ENCODE data around the gene TCF7L1.

The TCF7L1 gene

GRCh38 chr2:85239102-85239501, 105.9 kb downstream of the TCF7L1 start:
- Histone ChIP-seq H3K9me3 (replicated peaks; ENCODE audit: insufficient read depth, low read length) (no peaks in the 10 kb centered on the region), H4K20me1 (ENCODE audit: insufficient read depth, low read length) (no peaks in the 10 kb centered on the region), H3K4me2 (ENCODE audit: low read depth, low read length) (no peak overlapping the region), H3K9me2 (replicated peaks; ENCODE audit: insufficient read depth, low read length) (no peaks in the 10 kb centered on the region), H3K36me3 (replicated peaks; ENCODE audit: insufficient read depth, low read length) (no peaks in the 10 kb centered on the region), H3K27me3 (replicated peaks; ENCODE audit: insufficient read depth, low read length) (no peaks in the 10 kb centered on the region), H3K4me1 (ENCODE audit: low read length) (no peaks in the 10 kb centered on the region), H3F3A (ENCODE audit: insufficient read depth, low read length) (no peaks in the 10 kb centered on the region), H3K79me2 (ENCODE audit: low read length) (no peaks in the 10 kb centered on the region), H3K9ac (ENCODE audit: low read length) (no peak overlapping the region), H3K4me3 (ENCODE audit: low read length) (no peak overlapping the region), H2AFZ (ENCODE audit: low read length) (no peak overlapping the region), H3K27ac (ENCODE audit: low read length) (no peak overlapping the region)
- DNase-seq: no peak
- TF ChIP-seq EZH2phosphoT487 (IDR thresholded peaks at IDR 0.05; ENCODE audit: low read length) (no peak), EZH2 (optimal IDR thresholded peaks at IDR 0.05; ENCODE audit: low read depth, low read length) (no peak)

GRCh38 chr2:85240055-85240454, 106.9 kb downstream of the TCF7L1 start:
- Histone ChIP-seq H3K9me2 (replicated peaks; ENCODE audit: insufficient read depth, low read length) (no peaks in the 10 kb centered on the region), H2AFZ (ENCODE audit: low read length) (no peak overlapping the region), H3K36me3 (replicated peaks; ENCODE audit: insufficient read depth, low read length) (no peaks in the 10 kb centered on the region), H3K4me1 (ENCODE audit: low read length) (no peaks in the 10 kb centered on the region), H3K27me3 (replicated peaks; ENCODE audit: insufficient read depth, low read length) (no peaks in the 10 kb centered on the region), H3K4me2 (ENCODE audit: low read depth, low read length) (no peak overlapping the region), H3K4me3 (ENCODE audit: low read length) (no peak overlapping the region), H3K27ac (ENCODE audit: low read length) (no peak overlapping the region), H3K79me2 (ENCODE audit: low read length) (no peaks in the 10 kb centered on the region), H3F3A (ENCODE audit: insufficient read depth, low read length) (no peaks in the 10 kb centered on the region), H4K20me1 (ENCODE audit: insufficient read depth, low read length) (no peaks in the 10 kb centered on the region), H3K9ac (ENCODE audit: low read length) (no peak overlapping the region), H3K9me3 (replicated peaks; ENCODE audit: insufficient read depth, low read length) (no peaks in the 10 kb centered on the region)
- DNase-seq: no peak
- no peak for TF ChIP-seq CTCF (IDR thresholded peaks at IDR 0.05; ENCODE audit: low read length)
- TF ChIP-seq EZH2 (optimal IDR thresholded peaks at IDR 0.05; ENCODE audit: low read depth, low read length): no peak

GRCh38 chr2:85242321-85242720, 109.1 kb downstream of the TCF7L1 start:
- H3K79me2 ChIP-seq (ENCODE audit: low read length): no peaks in the 10 kb centered on the region

More at GRCh38 chr2:85242321-85242720, 109.1 kb downstream of the TCF7L1 start:
- Histone ChIP-seq H3K4me2 (ENCODE audit: low read depth, low read length) (no peak overlapping the region), H4K20me1 (ENCODE audit: insufficient read depth, low read length) (no peaks in the 10 kb centered on the region), H3K27me3 (replicated peaks; ENCODE audit: insufficient read depth, low read length) (no peaks in the 10 kb centered on the region), H3K9ac (ENCODE audit: low read length) (no peak overlapping the region), H3K9me2 (replicated peaks; ENCODE audit: insufficient read depth, low read length) (no peaks in the 10 kb centered on the region), H3K36me3 (replicated peaks; ENCODE audit: insufficient read depth, low read length) (no peaks in the 10 kb centered on the region), H3K9me3 (replicated peaks; ENCODE audit: insufficient read depth, low read length) (no peaks in the 10 kb centered on the region), H2AFZ (ENCODE audit: low read length) (no peak overlapping the region), H3K4me3 (ENCODE audit: low read length) (no peak overlapping the region), H3K27ac (ENCODE audit: low read length) (no peak overlapping the region), H3F3A (ENCODE audit: insufficient read depth, low read length) (no peaks in the 10 kb centered on the region), H3K4me1 (ENCODE audit: low read length) (no peaks in the 10 kb centered on the region)
- TF ChIP-seq CTCF (IDR thresholded peaks at IDR 0.05; ENCODE audit: low read length) (no peak), EZH2phosphoT487 (IDR thresholded peaks at IDR 0.05; ENCODE audit: low read length) (no peak), EZH2 (optimal IDR thresholded peaks at IDR 0.05; ENCODE audit: low read depth, low read length) (no peak)
- DNase-seq: no peak

Data from MM.1S (cell line).